Kidney glomerular epithelial cell (primary cell): ENCODE measurements around the gene FANCF.

Source experiments
- DNase-seq: peaks from one replicate; lab custom pipeline; 2025; lab: John Stamatoyannopoulos, UW

FANCF gene

DNA sequence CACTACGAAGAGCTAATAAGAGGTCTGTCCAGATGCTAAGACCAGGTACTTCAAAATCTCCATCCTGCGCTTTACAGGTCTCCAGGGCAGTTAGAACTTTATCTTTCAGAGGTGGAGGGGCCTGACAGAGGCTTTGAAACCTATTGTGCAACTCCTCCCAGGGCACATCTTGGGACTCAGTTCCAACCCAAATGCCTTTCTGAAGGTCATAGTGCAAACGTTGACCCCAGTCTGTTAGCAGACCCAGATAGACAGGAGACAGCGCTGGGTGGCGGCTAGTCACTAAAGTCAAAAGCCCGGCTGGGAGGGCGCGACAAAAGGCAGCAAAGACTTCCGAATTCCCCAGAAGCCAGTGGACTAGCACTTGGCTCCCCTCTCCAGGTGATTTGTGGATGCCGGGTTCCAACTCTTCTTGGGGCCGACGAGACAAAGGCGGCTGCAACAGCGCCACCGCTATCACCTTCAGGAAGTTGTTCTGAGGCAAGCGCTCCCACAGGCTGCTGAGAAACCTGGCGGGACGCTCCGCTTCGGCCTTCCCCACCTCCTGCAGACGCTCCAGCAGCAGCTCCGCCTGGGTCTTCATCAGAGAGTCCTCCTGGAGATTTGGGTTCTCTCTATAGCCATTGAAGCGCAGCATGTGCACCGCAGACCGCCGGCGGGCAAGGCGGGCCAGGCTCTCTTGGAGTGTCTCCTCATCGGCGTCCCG is 728 bp downstream of the FANCF start:
- DNase-seq: peak; percentile 49

DNA sequence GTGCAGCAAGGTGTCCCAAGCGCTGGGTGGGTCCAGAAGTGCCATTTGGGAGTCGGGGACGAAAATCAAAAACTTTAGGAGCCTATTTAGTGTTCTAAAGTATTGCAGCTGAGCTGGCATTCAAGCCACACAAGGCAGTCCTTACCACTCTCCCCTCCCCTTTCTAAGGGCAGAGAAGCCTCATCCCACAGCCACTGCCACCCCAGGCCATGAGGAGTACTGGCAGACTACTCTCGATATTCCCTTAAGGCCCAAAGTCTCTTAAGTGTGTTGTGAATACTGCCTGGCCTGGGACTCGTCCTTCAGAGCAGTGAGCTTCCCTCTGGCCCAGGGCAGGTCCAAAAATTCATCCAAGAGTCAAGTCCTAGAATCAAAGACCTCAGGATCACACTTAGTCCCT is 7.8 kb downstream of the FANCF start:
- no peak for DNase-seq

DNA sequence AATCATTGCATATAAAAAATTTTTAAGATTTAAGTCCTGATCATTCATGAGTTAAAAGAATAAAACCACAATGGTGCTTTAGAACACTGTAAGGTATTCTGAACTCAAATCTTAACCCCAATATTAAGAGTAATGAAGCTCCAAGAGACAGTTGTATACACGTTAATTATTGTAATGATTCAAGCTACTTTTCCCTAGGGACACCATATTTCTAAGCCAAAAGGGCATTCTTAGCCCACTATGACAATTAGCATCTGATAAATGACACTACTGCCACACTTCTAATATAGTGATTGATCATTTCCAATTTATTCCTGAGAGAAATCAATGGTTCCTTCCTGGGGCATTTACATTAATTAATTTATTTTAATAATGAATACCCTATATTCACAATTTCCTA is 21.7 kb downstream of the FANCF start:
- no peak for DNase-seq

DNA sequence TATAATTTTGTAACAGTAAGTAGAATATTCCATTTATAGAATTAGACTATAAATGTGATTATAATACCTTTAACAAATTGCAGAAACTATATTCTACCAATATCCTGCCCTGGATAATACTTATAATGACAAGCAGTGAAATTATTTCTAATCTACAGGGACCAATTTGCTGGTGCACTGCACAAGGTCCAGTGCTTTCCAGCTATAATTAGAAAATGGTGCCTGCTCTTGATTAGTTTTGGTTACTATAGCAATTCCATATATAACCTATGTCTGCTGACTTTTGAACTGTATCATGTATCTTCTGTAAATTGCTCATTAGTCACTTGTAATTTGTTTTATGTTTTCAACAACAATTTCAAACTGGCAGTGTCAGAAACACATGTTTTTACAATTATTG is 23.1 kb downstream of the FANCF start:
- DNase-seq: no peak

DNA sequence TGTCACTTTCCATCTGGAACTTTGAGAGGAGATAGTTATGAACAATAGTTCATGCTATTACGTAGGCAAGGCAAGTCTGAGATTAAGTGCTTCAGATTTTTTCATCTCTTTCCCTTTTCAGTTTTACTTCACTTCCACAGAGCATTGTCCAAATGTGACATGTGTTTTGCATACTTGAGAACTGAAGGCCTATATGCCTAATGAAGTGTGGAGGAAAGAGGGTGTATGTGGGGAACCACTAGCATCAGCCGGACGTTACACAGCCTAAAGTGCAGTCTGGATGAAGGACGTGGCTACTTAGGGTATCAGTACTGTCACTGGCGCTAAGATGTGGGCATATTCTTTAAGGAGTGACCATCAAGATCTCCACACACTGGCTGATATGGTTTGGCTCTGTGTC is 26.2 kb downstream of the FANCF start:
- DNase-seq: no peak

DNA sequence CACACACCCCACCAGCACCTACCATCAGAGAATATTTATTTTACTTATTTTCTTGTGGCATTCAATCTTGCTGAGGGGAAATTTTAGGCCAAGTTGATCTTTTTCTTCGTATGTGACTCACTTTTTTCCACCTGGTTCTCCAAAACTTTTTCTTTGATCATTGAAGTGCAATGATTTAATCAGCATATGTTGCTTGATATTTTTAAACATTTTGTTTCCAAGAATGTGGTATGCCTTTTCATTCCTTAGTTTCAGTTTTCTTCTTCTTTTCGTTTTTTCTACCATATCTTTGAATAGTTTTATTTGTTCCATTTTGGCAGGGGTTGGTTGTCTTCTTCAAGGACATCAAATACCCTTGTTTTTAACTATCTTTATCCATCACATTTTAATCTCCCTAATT is 28.6 kb downstream of the FANCF start:
- no peak for DNase-seq

DNA sequence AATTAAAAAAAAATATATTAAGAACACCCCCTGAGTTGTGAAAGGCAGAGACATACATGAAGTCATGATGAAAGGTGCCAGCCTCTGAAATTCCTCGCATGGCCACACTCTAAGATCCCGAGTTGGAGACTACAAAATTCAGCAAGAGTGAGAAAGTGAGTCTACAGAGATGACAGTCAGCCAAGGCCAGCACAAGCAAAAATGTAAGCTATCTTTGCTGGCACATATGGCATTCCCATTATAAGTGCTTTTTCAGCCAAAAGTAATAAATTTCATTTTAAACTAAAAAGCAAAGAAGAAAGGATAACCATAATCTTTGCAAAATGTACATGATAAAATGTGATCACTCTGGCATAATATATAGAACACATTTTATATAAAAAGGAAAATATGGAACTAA is 40.6 kb downstream of the FANCF start:
- no peak for DNase-seq

DNA sequence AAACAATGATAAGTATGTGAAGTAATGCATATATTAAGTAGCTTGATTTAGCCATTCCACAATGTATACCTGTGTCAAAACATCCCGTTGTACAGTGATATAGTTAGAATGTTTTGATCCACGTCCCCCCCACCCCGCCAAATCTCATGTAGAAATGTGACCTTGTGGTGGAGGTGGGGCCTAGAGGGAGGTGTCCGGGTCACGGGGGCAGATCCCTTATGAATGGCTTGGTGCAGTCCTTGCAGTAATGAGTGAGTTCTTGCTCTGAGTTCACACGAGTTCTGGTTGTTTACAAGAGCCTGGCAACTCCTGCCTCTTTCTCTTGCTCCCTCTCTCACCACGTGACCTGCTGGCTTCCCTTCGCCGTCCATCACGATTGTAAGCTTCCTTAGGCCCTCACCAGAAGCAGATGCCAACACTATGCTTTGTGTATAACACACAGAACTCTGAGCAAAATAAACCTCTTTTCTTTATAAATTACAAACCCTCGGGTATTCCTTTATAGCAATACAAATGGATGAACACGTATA is 41.6 kb downstream of the FANCF start:
- no peak for DNase-seq

DNA sequence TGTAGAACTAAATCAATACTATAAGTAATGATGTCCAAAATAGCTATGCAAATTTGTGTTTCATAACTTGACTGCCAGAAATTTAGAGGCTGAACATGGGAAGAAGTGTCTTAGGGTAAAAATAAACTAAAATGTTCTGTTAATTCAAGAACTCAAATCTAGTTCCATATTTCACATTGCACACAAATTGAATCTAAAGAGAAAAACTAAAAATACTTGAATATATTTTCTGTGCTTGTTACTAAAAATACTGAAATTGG is 43.5 kb downstream of the FANCF start:
- DNase-seq: no peak

DNA sequence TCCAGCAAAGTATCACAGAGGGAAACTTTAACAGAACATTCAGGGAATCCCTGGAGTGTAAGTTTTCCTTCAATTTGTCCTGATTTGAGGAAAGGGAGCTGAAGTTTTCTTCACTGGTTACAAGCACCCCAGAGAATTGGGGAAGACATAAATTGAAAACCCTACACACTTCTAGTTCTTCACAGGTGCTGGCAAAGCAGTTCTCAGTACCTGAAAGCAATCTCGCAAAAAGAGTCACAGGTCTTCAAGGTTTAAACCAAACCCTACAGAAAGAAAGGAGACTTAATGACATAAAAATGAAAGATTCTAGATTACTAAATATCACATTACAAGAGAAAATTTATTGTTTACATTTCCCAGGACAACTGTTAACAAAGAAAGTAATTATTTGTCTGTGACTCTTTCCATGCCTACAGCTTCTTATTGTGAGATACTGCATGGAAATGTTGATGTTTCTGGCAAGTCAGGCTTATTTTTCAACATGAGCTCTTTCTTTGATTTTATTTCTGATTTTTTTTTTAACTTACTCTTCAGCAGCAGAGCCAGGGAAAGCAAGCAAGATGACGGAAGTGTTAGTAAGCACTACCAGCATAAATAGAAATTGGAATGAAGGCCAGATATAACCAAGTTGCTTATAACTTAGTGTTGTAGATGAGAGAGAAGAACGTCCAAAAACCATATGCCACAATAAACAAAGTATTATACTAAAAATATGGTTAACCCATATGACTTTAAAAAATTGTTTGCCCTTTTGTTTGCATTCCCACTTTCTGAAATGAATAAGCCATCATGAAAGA is 44.1 kb downstream of the FANCF start:
- DNase-seq: no peak

DNA sequence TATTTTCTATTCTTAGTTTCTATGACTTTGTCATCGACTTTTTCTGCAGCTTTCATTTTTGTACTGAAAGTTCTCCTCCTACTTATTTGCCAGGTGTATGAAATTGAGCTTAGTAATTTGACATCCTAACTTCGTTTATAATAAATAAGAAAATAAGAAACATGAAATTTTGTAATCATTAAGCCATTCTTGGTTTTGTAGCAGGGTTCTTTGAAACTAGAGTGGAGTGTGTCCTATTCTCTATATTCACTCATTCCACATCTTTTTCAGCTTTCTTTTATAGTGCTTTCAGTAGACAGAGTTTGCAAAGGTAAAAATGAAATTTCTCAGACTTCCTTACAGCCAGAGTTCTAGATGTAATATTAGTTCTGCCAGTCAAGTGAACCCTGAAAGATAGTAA is 47.8 kb downstream of the FANCF start:
- no peak for DNase-seq
